ENCODE measurements around the gene OGDHL. TPM values are rescaled to one million over a fixed set of nuclear protein-coding genes. Genes with fewer than 3 reads are reported as not detected.
"Not testable (repeated sequence)": the region's sequence is repeated elsewhere in the genome, so short reads cannot be mapped to it uniquely, and the experiment has no call there.

The OGDHL gene
- total RNA-seq, 6 experiments from 2014 or later, result 0.05 to 0.19 (median 0.17) TPM; not detected in 1

DNA sequence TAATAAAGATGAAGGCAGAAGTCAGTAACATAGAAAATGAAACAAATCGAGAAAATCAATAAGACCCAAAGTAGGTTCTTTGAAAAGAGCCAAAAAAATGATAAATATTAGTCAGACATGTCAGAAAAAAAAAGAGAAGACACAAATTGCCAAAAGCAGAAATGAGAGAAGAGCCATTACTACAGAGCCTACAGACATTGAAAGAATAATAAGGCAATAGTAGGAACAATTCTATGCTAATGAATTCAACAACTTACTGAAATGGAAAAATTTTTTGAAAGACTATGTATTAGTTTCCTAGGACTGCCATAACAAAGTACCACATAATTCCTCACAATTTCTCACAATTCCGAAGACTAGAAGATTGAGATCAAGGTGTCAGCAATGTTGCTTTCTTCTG, 35.5 kb downstream of the OGDHL start:
- no peaks in the 10 kb centered on the region for H3K36me3 Mint-ChIP-seq (ENCODE audit: low read depth)
- no peak for DNase-seq
- no peak overlapping the region for H3K4me3 Mint-ChIP-seq
- H3K27me3 Mint-ChIP-seq (ENCODE audit: insufficient read depth), result peaks cover 35% of the 10 kb centered on the region
- no peak overlapping the region for H3K27ac Mint-ChIP-seq
- no peaks in the 10 kb centered on the region for H3K4me1 Mint-ChIP-seq (ENCODE audit: low read depth)
- TF ChIP-seq, protein P1, sequence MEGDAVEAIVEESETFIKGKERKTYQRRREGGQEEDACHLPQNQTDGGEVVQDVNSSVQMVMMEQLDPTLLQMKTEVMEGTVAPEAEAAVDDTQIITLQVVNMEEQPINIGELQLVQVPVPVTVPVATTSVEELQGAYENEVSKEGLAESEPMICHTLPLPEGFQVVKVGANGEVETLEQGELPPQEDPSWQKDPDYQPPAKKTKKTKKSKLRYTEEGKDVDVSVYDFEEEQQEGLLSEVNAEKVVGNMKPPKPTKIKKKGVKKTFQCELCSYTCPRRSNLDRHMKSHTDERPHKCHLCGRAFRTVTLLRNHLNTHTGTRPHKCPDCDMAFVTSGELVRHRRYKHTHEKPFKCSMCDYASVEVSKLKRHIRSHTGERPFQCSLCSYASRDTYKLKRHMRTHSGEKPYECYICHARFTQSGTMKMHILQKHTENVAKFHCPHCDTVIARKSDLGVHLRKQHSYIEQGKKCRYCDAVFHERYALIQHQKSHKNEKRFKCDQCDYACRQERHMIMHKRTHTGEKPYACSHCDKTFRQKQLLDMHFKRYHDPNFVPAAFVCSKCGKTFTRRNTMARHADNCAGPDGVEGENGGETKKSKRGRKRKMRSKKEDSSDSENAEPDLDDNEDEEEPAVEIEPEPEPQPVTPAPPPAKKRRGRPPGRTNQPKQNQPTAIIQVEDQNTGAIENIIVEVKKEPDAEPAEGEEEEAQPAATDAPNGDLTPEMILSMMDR (IDR thresholded peaks at IDR 0.05), result no peak
- peaks cover 12% of the 10 kb centered on the region for H3K9me3 Mint-ChIP-seq

DNA sequence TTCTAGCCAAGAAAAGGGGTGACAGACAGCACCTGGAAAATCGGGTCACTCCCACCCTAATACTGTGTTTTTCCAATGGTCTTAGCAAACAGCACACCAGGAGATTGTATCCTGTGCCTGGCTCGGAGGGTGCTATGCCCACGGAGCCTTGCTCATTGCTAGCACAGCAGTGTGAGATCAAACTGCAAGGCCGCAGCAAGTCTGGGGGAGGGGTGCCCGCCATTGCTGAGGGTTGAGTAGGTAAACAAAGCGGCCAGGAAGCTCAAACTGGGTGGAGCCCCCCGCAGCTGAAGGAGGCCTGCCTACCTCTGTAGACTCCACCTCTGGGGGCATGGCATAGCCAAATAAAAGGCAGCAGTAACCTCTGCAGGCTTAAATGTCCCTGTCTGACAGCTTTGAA, 47.0 kb downstream of the OGDHL start:
- not testable (repeated sequence) for H3K27ac Mint-ChIP-seq; H3K4me1 Mint-ChIP-seq (ENCODE audit: low read depth); H3K36me3 Mint-ChIP-seq (ENCODE audit: low read depth); DNase-seq; H3K4me3 Mint-ChIP-seq; H3K9me3 Mint-ChIP-seq
- H3K27me3 Mint-ChIP-seq (ENCODE audit: insufficient read depth), result peaks cover 33% of the 10 kb centered on the region

GRCh38 chr10:49713266-49713665, 48.9 kb downstream of the OGDHL start:
- no peak overlapping the region for H3K27ac Mint-ChIP-seq
- no peak overlapping the region for H3K4me3 Mint-ChIP-seq
- DNase-seq, result no peak
- TF ChIP-seq, protein P1 (IDR thresholded peaks at IDR 0.05), result no peak
- no peaks in the 10 kb centered on the region for H3K36me3 Mint-ChIP-seq (ENCODE audit: low read depth)
- H3K9me3 Mint-ChIP-seq, result no peaks in the 10 kb centered on the region
- H3K4me1 Mint-ChIP-seq (ENCODE audit: low read depth), result no peaks in the 10 kb centered on the region
- H3K27me3 Mint-ChIP-seq (ENCODE audit: insufficient read depth), result peaks cover 44% of the 10 kb centered on the region

DNA sequence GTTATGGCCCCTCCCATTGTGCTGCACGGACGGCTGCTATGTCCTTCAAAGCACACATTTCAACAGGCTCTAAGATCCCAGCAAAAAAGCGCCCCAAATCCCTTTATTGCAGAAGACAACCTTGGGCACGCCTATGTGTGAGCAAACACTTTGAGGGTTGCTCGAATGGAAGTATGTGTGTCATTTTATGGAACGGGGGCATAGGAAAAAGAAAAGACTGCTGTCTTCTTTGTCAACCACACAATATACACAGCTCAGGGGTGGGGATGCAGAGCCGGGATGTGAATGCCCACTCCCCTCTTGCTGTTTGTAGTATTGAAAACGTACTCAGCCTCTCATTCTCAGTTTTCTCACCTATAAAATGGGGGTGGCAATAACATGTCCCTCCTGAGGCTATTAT, 50.6 kb downstream of the OGDHL start:
- Mint-ChIP-seq H3K4me3 (no peak overlapping the region), H3K27ac (no peak overlapping the region), H3K4me1 (ENCODE audit: low read depth) (no peaks in the 10 kb centered on the region), H3K9me3 (no peaks in the 10 kb centered on the region), H3K27me3 (ENCODE audit: insufficient read depth) (peaks cover 45% of the 10 kb centered on the region), H3K36me3 (ENCODE audit: low read depth) (no peaks in the 10 kb centered on the region)
- TF ChIP-seq, protein P1 (IDR thresholded peaks at IDR 0.05), result no peak
- DNase-seq, result no peak

GRCh38 chr10:49710966-49711365, 51.2 kb downstream of the OGDHL start:
- Mint-ChIP-seq H3K27me3 (ENCODE audit: insufficient read depth) (peaks cover 43% of the 10 kb centered on the region), H3K4me3 (no peak overlapping the region), H3K36me3 (ENCODE audit: low read depth) (no peaks in the 10 kb centered on the region), H3K9me3 (no peaks in the 10 kb centered on the region), H3K27ac (no peak overlapping the region), H3K4me1 (ENCODE audit: low read depth) (no peaks in the 10 kb centered on the region)
- DNase-seq, result no peak
- TF ChIP-seq, protein P1 (IDR thresholded peaks at IDR 0.05), result no peak

DNA sequence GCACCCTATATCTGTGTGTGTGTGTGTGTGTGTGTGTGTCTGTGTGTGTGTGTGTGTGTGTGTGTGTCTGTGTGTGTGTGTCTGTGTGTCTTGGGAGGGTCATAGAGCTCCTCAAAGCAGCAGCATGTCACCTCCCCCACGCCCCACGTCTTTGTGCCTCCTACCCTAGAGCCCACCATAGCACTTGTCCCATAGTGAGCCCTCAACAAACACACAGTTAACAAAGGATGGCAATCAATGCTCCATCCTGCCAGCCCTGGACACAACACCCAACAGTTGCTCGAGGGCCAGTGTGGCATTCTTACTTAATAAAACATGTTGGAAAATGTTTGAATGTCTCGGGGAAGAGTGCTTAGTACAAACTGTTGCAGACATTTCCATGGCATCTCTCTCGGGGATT, 52.2 kb downstream of the OGDHL start:
- Mint-ChIP-seq H3K4me1 (ENCODE audit: low read depth) (no peaks in the 10 kb centered on the region), H3K9me3 (no peaks in the 10 kb centered on the region), H3K36me3 (ENCODE audit: low read depth) (no peaks in the 10 kb centered on the region), H3K27me3 (ENCODE audit: insufficient read depth) (peaks cover 43% of the 10 kb centered on the region), H3K27ac (no peak overlapping the region), H3K4me3 (no peak overlapping the region)
- DNase-seq, result no peak
- TF ChIP-seq, protein P1 (IDR thresholded peaks at IDR 0.05), result no peak

Measured in HFFc6 (cell line).